K562 (cell line): ENCODE measurements around the gene KEL. TPM values are rescaled to one million over a fixed set of nuclear protein-coding genes. Genes with fewer than 3 reads are reported as not detected.
A peak's percentile ranks its signal among the peaks of the same experiment; 100 is the strongest.

ENCODE experiments used
- ATF7 ChIP-seq: fragments of 450-650 bp; IDR thresholded peaks from 2 replicates; pipeline ENCODE4 v1.7.1; 2014; ENCODE audit warnings: mild to moderate bottlenecking, moderate library complexity
- COPS2 ChIP-seq: fragments of 450-650 bp; conservative IDR thresholded peaks from 2 replicates; pipeline ENCODE4 v1.6.1; 2016; ENCODE audit warnings: mild to moderate bottlenecking, moderate library complexity
- EHMT2 ChIP-seq: fragments of 450-650 bp; IDR thresholded peaks from 2 replicates; pipeline ENCODE4 v1.6.1; 2018; ENCODE audit warnings: antibody characterized with exemption
- ETS2 ChIP-seq: IDR thresholded peaks from 2 replicates; pipeline ENCODE4 v1.6.1; 2016; ENCODE audit warnings: borderline replicate concordance, missing genetic modification characterization, mild to moderate bottlenecking, moderate library complexity, missing compliant biosample characterization; ENCODE audit not compliant: poor library complexity, severe bottlenecking
- KLF6 ChIP-seq: fragments of 250-450 bp; sonication (Bioruptor Pico); IDR thresholded peaks from 2 replicates; pipeline ENCODE4 v1.4.0; 2020; ENCODE audit warnings: mild to moderate bottlenecking, moderate library complexity, borderline replicate concordance
- MAFG ChIP-seq: fragments of 450-650 bp; conservative IDR thresholded peaks from 2 replicates; pipeline ENCODE4 v1.6.1; 2016; ENCODE audit warnings: missing genetic modification characterization, missing compliant biosample characterization
- MITF ChIP-seq: IDR thresholded peaks from 2 replicates; pipeline ENCODE4 v1.6.1; 2014; ENCODE audit warnings: antibody characterized with exemption
- NFE2 ChIP-seq: IDR thresholded peaks from 2 replicates; pipeline ENCODE4 v1.6.1; 2014; ENCODE audit warnings: antibody characterized with exemption, low read depth
- RBM14 ChIP-seq: fragments of 200-400 bp; formaldehyde crosslinking; IDR thresholded peaks from 2 replicates; pipeline ENCODE4 v1.6.1; 2018; ENCODE audit warnings: low read depth, mild to moderate bottlenecking, low read length, moderate library complexity, borderline replicate concordance; ENCODE audit not compliant: insufficient read depth
- TCF7L2 ChIP-seq: fragments of 150-350 bp; IDR thresholded peaks from 2 replicates; pipeline ENCODE4 v1.6.1; 2016; ENCODE audit warnings: low read depth, mild to moderate bottlenecking, low read length, moderate library complexity
- XRCC4 ChIP-seq: IDR thresholded peaks from one replicate; pipeline ENCODE4 v1.6.1; 2011; ENCODE audit not compliant: insufficient read depth, insufficient read length; ENCODE audit errors: extremely low read depth
- XRCC5 ChIP-seq: fragments of 200-400 bp; formaldehyde crosslinking; IDR thresholded peaks from 2 replicates; pipeline ENCODE4 v1.6.1; 2017; ENCODE audit warnings: low read depth, mild to moderate bottlenecking, low read length
- ZNF583 ChIP-seq: fragments of 250-450 bp; sonication (Bioruptor Pico); IDR thresholded peaks from 2 replicates; pipeline ENCODE4 v1.4.0; 2020
- ZNF584 ChIP-seq: fragments of 200-800 bp; sonication (Bioruptor generic); IDR thresholded peaks from 2 replicates; pipeline ENCODE4 v1.6.1; 2016; ENCODE audit warnings: low read depth, mild to moderate bottlenecking, missing genetic modification characterization, missing compliant biosample characterization
- polyA plus RNA-seq, 8 experiments: library from polyadenylated mRNA; depleted of rRNA in 4 of 8; stranded (reverse) in 5 of 8; unstranded in 3 of 8; fragments of >200 nt; fragmentation: Nextera tagmentation in 2 of 8; fragmentation: Illumina TruSeq in 1 of 8; extraction: Ambion mirVana in 2 of 8; extraction: Trizol in 1 of 8; gene quantifications; 2 replicates each; pipeline versions ENCODE4 v1.2.1 to v1.2.3, GENCODE V29; 2011 to 2014; ENCODE audit warnings: inconsistent platforms in 1 of 8, missing spikeins in 1 of 8
- total RNA-seq, 7 experiments: library from RNA; depleted of rRNA in 6 of 7; stranded (reverse); fragments of >200 nt in 6 of 7; fragmentation: Illumina TruSeq in 2 of 7; extraction: Trizol in 2 of 7; gene quantifications; 2 replicates each; pipeline versions ENCODE4 v1.2.1 to v1.2.3, GENCODE V29; 2011 to 2021; ENCODE audit warnings: low replicate concordance in 1 of 7
- TF ChIP-seq, protein P1 (sequence below), 2 experiments: fragments of 450-650 bp; formaldehyde crosslinking in 1 of 2; IDR thresholded peaks; 2 replicates each; pipeline versions ENCODE4 v1.4.0 to v1.6.1; 2014 to 2020; ENCODE audit warnings: mild to moderate bottlenecking in 2 of 2, borderline replicate concordance in 1 of 2, low read depth in 1 of 2
- TF ChIP-seq, protein P2 (sequence below), 3 experiments: IDR thresholded peaks in 2 of 3; conservative IDR thresholded peaks in 1 of 3; 2 replicates each; pipeline ENCODE4 v1.5.1; 2011 to 2012; ENCODE audit warnings: low read length in 3 of 3, mild to moderate bottlenecking in 3 of 3, control low read depth in 2 of 3, improper control_type of control experiment in 1 of 3, inconsistent platforms in 1 of 3, low read depth in 1 of 3, mixed read lengths in 1 of 3, moderate library complexity in 1 of 3; ENCODE audit not compliant: insufficient read depth in 2 of 3

KEL gene
- total and polyA plus RNA-seq, 9 of the 15 experiments (the other 6 are each of a cell fraction or from before 2014, with no cell fraction given) = 9.0 to 47.4 (median 22.2) TPM

DNA sequence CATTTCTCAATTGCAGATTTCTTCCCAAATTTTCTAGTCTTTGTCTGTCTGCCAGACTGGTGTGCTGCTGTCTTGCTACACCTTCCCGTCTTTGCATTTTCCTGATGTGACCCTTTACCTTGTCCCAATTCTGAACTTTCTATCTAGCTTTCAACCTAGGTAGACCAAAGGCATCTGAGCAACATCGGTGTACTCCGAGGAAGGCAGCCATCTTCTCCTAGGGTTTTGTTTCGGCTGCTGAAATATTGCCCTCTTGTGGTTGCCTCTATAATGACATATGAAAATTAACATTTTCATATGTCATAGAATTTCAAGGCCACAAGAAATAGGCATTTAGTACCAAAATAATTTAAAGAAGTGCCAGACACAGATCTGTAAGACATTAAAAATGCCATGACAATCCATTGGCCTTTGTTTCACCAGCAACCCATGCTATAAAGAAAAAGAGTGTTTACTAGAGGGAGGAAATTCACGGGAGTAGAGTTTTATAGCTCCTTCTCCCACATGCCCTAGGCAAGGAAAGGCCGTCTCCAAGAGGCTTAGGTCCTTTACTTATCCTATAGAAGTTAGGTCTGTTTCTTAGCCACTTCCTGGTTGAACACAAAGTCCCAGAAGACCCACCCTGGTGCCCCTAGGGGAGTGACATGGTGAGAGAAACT, 41.4 kb upstream of the KEL start (continued):
- TF ChIP-seq, protein P1, sequence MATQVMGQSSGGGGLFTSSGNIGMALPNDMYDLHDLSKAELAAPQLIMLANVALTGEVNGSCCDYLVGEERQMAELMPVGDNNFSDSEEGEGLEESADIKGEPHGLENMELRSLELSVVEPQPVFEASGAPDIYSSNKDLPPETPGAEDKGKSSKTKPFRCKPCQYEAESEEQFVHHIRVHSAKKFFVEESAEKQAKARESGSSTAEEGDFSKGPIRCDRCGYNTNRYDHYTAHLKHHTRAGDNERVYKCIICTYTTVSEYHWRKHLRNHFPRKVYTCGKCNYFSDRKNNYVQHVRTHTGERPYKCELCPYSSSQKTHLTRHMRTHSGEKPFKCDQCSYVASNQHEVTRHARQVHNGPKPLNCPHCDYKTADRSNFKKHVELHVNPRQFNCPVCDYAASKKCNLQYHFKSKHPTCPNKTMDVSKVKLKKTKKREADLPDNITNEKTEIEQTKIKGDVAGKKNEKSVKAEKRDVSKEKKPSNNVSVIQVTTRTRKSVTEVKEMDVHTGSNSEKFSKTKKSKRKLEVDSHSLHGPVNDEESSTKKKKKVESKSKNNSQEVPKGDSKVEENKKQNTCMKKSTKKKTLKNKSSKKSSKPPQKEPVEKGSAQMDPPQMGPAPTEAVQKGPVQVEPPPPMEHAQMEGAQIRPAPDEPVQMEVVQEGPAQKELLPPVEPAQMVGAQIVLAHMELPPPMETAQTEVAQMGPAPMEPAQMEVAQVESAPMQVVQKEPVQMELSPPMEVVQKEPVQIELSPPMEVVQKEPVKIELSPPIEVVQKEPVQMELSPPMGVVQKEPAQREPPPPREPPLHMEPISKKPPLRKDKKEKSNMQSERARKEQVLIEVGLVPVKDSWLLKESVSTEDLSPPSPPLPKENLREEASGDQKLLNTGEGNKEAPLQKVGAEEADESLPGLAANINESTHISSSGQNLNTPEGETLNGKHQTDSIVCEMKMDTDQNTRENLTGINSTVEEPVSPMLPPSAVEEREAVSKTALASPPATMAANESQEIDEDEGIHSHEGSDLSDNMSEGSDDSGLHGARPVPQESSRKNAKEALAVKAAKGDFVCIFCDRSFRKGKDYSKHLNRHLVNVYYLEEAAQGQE (IDR thresholded peaks at IDR 0.05; ENCODE audit: borderline replicate concordance) = peak; percentile 76; the same call in 1 of the 2 replicates
- TF ChIP-seq, protein P1 (CRISPR knock-in tag; IDR thresholded peaks at IDR 0.05; ENCODE audit: low read depth) = no peak
- TF ChIP-seq KLF6 (no peak), ATF7 (0 out of 2 replicates have a peak, but pooled peaks have one; percentile 15), MITF (no peak), XRCC5 (peak; percentile 52; the same call in 1 of the 2 replicates), COPS2 (no peak), TCF7L2 (no peak), RBM14 (no peak), ZNF584 (no peak), ZNF583 (CRISPR knock-in tag) (no peak), XRCC4 (no peak), NFE2 (peak; percentile 31), EHMT2 (peak; percentile 87; the same call in 1 of the 2 replicates), ETS2 (no peak), MAFG (tag) (no peak)
- TF ChIP-seq, protein P2, sequence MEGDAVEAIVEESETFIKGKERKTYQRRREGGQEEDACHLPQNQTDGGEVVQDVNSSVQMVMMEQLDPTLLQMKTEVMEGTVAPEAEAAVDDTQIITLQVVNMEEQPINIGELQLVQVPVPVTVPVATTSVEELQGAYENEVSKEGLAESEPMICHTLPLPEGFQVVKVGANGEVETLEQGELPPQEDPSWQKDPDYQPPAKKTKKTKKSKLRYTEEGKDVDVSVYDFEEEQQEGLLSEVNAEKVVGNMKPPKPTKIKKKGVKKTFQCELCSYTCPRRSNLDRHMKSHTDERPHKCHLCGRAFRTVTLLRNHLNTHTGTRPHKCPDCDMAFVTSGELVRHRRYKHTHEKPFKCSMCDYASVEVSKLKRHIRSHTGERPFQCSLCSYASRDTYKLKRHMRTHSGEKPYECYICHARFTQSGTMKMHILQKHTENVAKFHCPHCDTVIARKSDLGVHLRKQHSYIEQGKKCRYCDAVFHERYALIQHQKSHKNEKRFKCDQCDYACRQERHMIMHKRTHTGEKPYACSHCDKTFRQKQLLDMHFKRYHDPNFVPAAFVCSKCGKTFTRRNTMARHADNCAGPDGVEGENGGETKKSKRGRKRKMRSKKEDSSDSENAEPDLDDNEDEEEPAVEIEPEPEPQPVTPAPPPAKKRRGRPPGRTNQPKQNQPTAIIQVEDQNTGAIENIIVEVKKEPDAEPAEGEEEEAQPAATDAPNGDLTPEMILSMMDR (IDR thresholded peaks at IDR 0.05 in 2 of 3, conservative IDR thresholded peaks at IDR 0.05 in 1 of 3; ENCODE audit: insufficient read depth in 2 of 3, low read depth in 1 of 3, low read length in 3 of 3) = peak; percentile 82 to 96 (median 83)
